Non-pigmented ciliary epithelial cell (primary cell): ENCODE measurements around the gene ARRDC5.
A peak's percentile ranks its signal among the peaks of the same experiment; 100 is the strongest.
"Not testable (repeated sequence)": the region's sequence is repeated elsewhere in the genome, so short reads cannot be mapped to it uniquely, and the experiment has no call there.

Experiments used
- DNase-seq: peaks from one replicate; pipeline ENCODE4 v3.0.0-alpha.2; 2010; ENCODE audit warnings: low read depth

The ARRDC5 gene

DNA sequence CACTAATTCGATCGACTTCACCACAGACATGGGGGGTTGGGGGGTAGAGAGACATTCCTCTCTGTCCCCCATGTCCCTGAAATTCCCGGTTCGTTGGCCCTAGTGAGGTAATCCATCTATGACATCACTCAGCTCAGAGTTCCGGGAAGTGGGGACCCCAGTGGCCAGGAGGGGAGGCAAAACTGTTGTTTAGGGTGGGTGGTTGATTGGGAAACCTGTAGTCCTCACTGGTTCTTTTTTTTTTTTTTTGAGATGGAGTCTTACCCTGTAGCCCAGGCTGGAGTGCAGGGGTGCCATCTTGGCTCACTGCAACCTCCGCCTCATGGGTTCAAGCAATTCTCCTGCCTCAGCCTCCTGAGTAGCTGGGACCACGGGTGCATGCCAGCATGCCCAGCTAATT lies at the start of gene ARRDC5:
Gene ARRDC5 (minus strand): TSS at position 101 of the 400 bp plus-strand sequence. CDS start 71 bp downstream, at position 30.
- DNase-seq: no peak

DNA sequence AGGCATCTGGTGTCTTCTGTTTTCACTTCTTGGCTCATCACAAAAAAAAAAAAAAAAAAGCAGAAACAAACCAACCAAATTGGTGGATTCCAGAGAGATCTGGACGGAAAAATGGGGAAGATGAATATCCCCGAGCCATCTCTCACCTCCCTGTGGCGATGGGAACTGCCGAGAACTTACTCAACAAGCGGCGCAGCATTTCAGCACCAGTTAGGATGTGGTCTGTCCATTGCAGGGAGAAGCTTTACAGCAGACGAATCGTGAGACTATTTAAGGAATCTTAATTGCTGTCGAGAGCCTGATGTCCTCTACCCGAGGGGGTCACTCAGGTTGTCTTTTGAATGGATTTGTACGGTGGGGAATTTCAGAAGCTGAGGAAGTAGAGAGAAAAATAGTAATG lies 49.0 kb upstream of the ARRDC5 start:
- no peak for DNase-seq

DNA sequence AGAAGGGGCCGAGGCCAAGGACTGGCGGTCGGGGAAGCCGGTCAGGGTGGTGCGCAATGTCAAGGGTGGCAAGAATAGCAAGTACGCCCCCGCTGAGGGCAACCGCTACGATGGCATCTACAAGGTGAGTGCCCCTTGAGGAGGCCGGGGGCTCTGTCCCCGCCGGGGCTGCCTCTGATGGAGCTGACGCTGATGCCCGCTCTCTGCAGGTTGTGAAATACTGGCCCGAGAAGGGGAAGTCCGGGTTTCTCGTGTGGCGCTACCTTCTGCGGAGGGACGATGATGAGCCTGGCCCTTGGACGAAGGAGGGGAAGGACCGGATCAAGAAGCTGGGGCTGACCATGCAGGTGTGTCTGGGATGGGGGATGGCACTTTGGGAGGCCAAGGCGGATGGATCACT lies 48.0 kb upstream of the ARRDC5 start:
- not testable (repeated sequence) for DNase-seq

DNA sequence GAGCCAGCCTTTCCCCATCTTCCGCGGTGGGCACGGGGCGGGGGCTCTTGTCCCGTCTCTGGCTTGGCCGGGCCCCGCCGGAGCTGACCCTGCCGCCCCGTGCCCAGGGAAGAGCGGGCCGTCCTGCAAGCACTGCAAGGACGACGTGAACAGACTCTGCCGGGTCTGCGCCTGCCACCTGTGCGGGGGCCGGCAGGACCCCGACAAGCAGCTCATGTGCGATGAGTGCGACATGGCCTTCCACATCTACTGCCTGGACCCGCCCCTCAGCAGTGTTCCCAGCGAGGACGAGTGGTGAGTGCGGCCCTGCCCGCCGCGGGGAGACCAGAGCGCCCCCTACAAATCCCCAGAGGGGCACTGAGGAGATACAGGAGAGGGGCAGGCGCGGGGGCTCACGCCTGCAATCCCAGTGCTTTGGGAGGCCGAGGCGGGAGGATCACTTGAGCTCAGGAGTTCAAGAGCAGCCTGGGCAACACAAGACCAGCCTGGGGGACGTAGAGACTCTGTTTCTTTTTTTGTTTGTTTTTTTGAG lies 39.0 kb upstream of the ARRDC5 start:
- DNase-seq: not testable (repeated sequence)

- DNase-seq: no peak
Measured at GRCh38 chr19:4939466-4939865, 36.8 kb upstream of the ARRDC5 start.

GRCh38 chr19:4938461-4938860 lies 35.8 kb upstream of the ARRDC5 start:
- not testable (repeated sequence) for DNase-seq

DNA sequence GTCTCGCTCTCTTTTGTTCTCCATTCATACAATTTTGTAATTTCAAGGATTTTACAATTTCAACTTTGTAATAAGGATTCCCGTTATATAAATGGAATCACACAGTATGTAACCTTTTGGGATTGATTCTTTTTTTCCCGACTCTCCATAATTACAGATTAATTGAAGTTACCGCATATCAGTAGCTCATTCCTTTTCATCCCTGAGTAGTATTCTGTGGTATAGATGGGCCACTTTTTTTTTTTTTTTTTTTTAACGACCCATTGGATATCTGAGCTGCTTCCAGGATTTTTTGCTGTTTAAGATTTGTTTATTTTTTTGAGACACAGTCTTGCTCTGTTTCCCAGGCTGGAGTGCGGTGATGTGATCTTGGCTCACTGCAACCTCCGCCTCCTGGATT lies 34.4 kb upstream of the ARRDC5 start:
- DNase-seq: no peak

DNA sequence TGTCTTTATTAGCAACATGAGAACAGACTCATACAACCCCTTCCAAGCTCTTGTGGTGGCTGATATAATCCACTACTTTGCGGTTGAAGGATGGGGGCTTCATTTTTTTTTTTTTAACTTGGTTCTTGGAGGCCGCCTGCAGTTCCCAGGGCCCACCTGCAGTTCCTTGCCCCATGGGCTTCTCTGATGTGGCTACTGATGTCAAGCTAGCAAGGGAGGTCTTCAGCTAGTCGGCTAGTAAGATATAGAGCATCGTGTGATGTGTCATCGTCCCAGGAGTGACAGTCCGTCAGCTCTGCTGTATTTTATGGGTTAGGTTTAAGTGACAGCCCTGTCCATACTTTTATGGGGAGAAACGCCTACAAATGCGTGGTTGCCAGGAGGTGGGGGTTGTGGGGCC lies 32.7 kb upstream of the ARRDC5 start:
- no peak for DNase-seq

GRCh38 chr19:4933528-4933927 lies 30.8 kb upstream of the ARRDC5 start:
- no peak for DNase-seq

DNA sequence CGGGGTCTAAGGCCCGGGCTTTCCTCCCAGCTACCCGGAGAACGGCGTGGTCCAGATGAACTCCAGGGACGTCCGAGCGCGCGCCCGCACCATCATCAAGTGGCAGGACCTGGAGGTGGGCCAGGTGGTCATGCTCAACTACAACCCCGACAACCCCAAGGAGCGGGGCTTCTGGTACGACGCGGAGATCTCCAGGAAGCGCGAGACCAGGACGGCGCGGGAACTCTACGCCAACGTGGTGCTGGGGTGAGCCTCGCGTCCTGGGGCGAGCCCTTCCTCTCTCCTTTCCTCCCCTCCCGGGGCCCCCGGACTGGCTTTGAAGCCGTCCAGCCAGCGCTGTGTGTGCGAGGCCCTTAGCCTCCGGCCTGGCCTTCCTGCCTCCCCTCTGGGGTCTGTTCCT lies 30.0 kb upstream of the ARRDC5 start:
- no peak for DNase-seq

DNA sequence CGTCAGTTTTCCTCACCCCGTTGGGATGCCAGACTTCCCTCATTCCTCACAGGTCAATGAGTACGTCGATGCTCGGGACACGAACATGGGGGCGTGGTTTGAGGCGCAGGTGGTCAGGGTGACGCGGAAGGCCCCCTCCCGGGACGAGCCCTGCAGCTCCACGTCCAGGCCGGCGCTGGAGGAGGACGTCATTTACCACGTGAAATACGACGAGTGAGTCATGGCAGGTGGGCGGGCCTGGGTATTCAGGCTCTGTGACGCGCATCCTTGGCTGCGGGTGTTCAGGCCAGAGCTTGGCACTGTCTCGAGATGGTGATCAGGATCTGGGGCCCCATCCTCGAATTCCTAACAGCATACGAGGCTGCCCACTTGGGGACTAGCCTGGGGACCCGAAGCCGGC lies 28.0 kb upstream of the ARRDC5 start:
- no peak for DNase-seq

GRCh38 chr19:4929186-4929585 lies 26.5 kb upstream of the ARRDC5 start:
- DNase-seq: peak; percentile 54

DNA sequence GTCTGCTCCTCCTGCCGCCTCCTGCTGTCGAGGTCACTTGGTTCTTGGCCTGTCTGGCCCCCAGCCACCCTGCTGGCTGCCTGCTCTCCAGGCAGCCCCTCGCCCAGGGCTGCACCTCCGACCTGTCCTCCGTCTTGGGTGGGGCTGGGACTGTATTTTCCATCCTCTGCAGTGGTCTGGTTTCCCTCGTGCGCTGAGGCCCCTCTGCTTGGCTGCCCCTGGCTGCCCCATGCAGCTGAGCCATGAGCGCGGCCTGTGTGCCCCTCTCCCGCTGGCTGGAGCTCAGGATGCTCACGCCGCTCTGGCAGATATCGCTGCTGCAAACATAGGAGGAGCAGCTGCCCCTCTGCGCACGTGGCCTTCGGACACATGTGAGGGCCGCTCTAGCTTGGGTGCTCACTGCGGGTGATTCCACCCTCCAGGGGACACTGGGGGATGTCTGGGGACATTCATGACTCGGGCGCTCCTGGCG lies 20.6 kb upstream of the ARRDC5 start:
- no peak for DNase-seq

- DNase-seq: no peak
Measured at GRCh38 chr19:4922530-4923275, 20.0 kb upstream of the ARRDC5 start.

- no peak for DNase-seq
Measured at GRCh38 chr19:4916292-4917082, 13.8 kb upstream of the ARRDC5 start.

- DNase-seq: peak; percentile 47
Measured at GRCh38 chr19:4914736-4915501, 12.2 kb upstream of the ARRDC5 start.

DNA sequence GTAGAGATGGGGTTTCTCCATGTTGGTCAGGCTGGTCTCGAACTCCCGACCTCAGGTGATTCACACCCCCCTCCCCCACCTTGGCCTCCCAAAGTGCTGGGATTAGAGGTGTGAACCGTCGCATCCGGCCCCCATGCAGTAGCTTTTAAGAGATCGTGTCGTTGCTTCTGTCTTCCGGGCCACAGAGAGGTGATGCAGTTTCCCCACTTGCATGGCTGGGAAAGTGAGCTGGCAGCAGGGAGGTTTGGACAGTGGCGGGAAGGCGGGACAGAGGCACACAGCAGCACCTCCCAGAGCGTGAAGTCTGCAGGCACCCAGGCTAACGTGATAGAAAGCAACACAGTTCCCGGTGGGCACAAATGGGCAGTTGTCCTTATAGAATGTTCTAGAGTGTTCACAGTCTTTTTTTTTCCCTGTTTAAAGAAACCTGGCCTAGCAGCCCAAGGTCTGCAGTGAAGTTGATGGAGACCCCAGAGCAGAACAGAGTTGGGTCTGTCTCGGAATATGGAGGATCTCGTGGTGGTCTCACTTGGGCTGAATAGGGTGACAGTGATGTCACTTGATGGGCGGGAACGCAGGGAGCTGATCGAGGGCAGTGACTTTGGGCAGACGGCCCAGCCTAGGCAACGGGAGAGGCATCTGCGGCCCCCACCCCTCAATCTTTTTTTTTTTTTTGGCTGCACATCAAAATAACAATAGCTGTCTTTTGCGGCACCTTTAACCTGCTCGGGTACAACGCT lies 11.5 kb upstream of the ARRDC5 start:
- no peak for DNase-seq

DNA sequence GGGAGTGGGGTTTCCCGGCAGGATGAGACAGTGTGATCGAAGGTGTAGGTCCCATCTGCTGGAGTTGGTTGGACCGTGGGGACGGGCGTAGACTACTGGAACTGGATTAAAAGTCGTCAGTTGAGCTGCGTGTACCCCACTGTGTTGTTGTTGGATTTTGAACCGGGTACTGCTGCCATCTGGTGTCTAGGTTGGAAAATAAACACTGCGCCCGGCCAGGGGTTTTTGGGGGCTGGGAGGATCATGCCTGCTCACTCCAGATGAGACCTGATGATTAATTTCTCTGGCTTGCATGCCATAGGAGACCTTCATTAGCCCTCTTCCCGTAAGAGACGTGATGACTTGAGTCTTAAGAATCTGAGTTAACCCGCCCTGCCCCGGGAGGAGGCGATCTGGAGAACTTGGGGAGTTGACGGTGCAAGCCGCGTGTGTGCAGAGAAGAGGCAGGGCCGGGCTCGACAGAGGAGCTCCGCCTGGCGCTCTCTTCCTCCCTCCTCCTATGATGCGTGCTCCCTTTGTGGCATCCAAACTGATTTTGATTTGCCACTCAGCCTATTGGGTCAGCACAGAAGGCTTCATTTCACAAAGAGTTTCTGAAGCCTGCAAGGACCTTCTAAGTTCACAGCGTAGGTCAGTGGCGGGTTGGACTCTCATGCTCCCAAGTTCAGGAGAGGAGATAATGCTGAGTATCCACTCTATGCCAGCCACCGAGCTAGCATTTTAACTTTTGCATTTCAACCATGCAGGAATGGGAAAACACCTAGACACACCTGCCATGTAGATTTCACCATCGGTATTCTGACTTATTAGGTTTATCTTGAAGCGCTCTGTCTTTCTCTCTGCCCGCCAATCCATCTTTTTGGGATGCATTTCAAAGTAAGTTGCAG lies 9.3 kb upstream of the ARRDC5 start:
- peak; percentile 99 for DNase-seq

- DNase-seq: no peak
Measured at GRCh38 chr19:4911314-4911713, 8.6 kb upstream of the ARRDC5 start.

- peak; percentile 57 for DNase-seq
Measured at GRCh38 chr19:4910594-4911281, 8.0 kb upstream of the ARRDC5 start.
